Measurements from ENCODE around the gene SMIM10. TPM values are rescaled to one million over a fixed set of nuclear protein-coding genes. Genes with fewer than 3 reads are reported as not detected.
"Not testable (repeated sequence)": the region's sequence is repeated elsewhere in the genome, so short reads cannot be mapped to it uniquely, and the experiment has no call there.

SMIM10 gene
- total and polyA plus RNA-seq, 2 donors from 2014 or later: 5.2 to 6.5 TPM

GRCh38 chrX:134949271-134949670 lies 41.5 kb upstream of the SMIM10 start:
- Histone ChIP-seq H3K27me3 (ENCODE audit: control insufficient read depth, insufficient read depth, low read length) (no peaks in the 10 kb centered on the region), H3K9me3 (ENCODE audit: control insufficient read depth in 2 of 3, insufficient read depth in 1 of 3, low read length in 3 of 3) (no peaks in the 10 kb centered on the region), H3K4me3 (ENCODE audit: low read length in 3 of 3) (no peak overlapping the region), H3K4me1 (ENCODE audit: control insufficient read depth in 2 of 3, insufficient read depth in 2 of 3, low read depth in 1 of 3, low read length in 3 of 3) (no peaks in the 10 kb centered on the region), H3K27ac (ENCODE audit: low read depth in 2 of 2, low read length in 2 of 2) (no peak overlapping the region), H3K9ac (ENCODE audit: low read length in 3 of 3) (no peak overlapping the region), H3K36me3 (ENCODE audit: control insufficient read depth in 2 of 3, insufficient read depth in 3 of 3, low read length in 3 of 3) (no peaks in the 10 kb centered on the region)
- TF ChIP-seq CTCF (IDR thresholded peaks at IDR 0.05; ENCODE audit: borderline replicate concordance, extremely low read depth, insufficient read depth): no peak
- intact Hi-C loops (cut with DNase I): no loop called here
- no peak for FAIRE-seq
- DNase-seq: no peak

- no peak for DNase-seq
Measured at GRCh38 chrX:134957836-134958235, 33.0 kb upstream of the SMIM10 start.

GRCh38 chrX:134960366-134960765 lies 30.4 kb upstream of the SMIM10 start:
- H3K9me3 ChIP-seq (ENCODE audit: control insufficient read depth in 2 of 3, insufficient read depth in 1 of 3, low read length in 3 of 3); H3K36me3 ChIP-seq (ENCODE audit: control insufficient read depth in 2 of 3, insufficient read depth in 3 of 3, low read length in 3 of 3); H3K4me3 ChIP-seq (ENCODE audit: low read length in 3 of 3); H3K27ac ChIP-seq (ENCODE audit: low read depth in 2 of 2, low read length in 2 of 2); FAIRE-seq; H3K9ac ChIP-seq (ENCODE audit: low read length in 3 of 3); DNase-seq; H3K27me3 ChIP-seq (ENCODE audit: control insufficient read depth, insufficient read depth, low read length); intact Hi-C loops (cut with DNase I); H3K4me1 ChIP-seq (ENCODE audit: control insufficient read depth in 2 of 3, insufficient read depth in 2 of 3, low read depth in 1 of 3, low read length in 3 of 3): not testable (repeated sequence)

More at GRCh38 chrX:134957836-134958235, 33.0 kb upstream of the SMIM10 start:
- Histone ChIP-seq H3K36me3 (ENCODE audit: control insufficient read depth in 2 of 3, insufficient read depth in 3 of 3, low read length in 3 of 3) (no peaks in the 10 kb centered on the region), H3K4me3 (ENCODE audit: low read length in 3 of 3) (no peak overlapping the region), H3K27ac (ENCODE audit: low read depth in 2 of 2, low read length in 2 of 2) (no peak overlapping the region), H3K9me3 (ENCODE audit: control insufficient read depth in 2 of 3, insufficient read depth in 1 of 3, low read length in 3 of 3) (no peaks in the 10 kb centered on the region), H3K4me1 (ENCODE audit: control insufficient read depth in 2 of 3, insufficient read depth in 2 of 3, low read depth in 1 of 3, low read length in 3 of 3) (no peaks in the 10 kb centered on the region), H3K9ac (ENCODE audit: low read length in 3 of 3) (no peak overlapping the region), H3K27me3 (ENCODE audit: control insufficient read depth, insufficient read depth, low read length) (no peaks in the 10 kb centered on the region)
- no peak for FAIRE-seq
- intact Hi-C loops (cut with DNase I): no loop called here
- TF ChIP-seq CTCF (IDR thresholded peaks at IDR 0.05; ENCODE audit: borderline replicate concordance, extremely low read depth, insufficient read depth): no peak

- Histone ChIP-seq H3K4me3 (ENCODE audit: low read length in 3 of 3) (no peak overlapping the region), H3K27me3 (ENCODE audit: control insufficient read depth, insufficient read depth, low read length) (no peaks in the 10 kb centered on the region), H3K27ac (ENCODE audit: low read depth in 2 of 2, low read length in 2 of 2) (no peak overlapping the region), H3K9me3 (ENCODE audit: control insufficient read depth in 2 of 3, insufficient read depth in 1 of 3, low read length in 3 of 3) (no peaks in the 10 kb centered on the region), H3K36me3 (ENCODE audit: control insufficient read depth in 2 of 3, insufficient read depth in 3 of 3, low read length in 3 of 3) (no peaks in the 10 kb centered on the region), H3K4me1 (ENCODE audit: control insufficient read depth in 2 of 3, insufficient read depth in 2 of 3, low read depth in 1 of 3, low read length in 3 of 3) (no peaks in the 10 kb centered on the region), H3K9ac (ENCODE audit: low read length in 3 of 3) (no peak overlapping the region)
- no peak for DNase-seq
- no peak for TF ChIP-seq CTCF (IDR thresholded peaks at IDR 0.05; ENCODE audit: borderline replicate concordance, extremely low read depth, insufficient read depth)
- intact Hi-C loops (cut with DNase I): no loop called here
- no peak for FAIRE-seq
Measured at GRCh38 chrX:134963041-134963440, 27.8 kb upstream of the SMIM10 start.
